HG03439 (cell line): ENCODE results near the gene VSTM4.

Experiments
- ATAC-seq: cut with Tn5 transposase; IDR thresholded peaks from one replicate; pipeline ENCODE4 v1.9.1; 2021; ENCODE audit warnings: mild to moderate bottlenecking, moderate library complexity; ENCODE audit not compliant: unreplicated experiment

The VSTM4 gene

GRCh38 chr10:49075743-49076142 lies 39.6 kb downstream of the VSTM4 start:
- ATAC-seq = no peak

GRCh38 chr10:49074836-49075682 lies 40.3 kb downstream of the VSTM4 start:
- no peak for ATAC-seq

- no peak for ATAC-seq
Observed at GRCh38 chr10:49072166-49072885, 43.0 kb downstream of the VSTM4 start.

- no peak for ATAC-seq
Observed at GRCh38 chr10:49071160-49071761, 44.1 kb downstream of the VSTM4 start.

GRCh38 chr10:49070701-49071100 lies 44.6 kb downstream of the VSTM4 start:
- ATAC-seq = no peak

GRCh38 chr10:49068672-49069217 lies 46.6 kb downstream of the VSTM4 start:
- no peak for ATAC-seq

GRCh38 chr10:49068209-49068608 lies 47.1 kb downstream of the VSTM4 start:
- ATAC-seq = no peak

- ATAC-seq = no peak
Observed at GRCh38 chr10:49066944-49067730, 48.2 kb downstream of the VSTM4 start.

- no peak for ATAC-seq
Observed at GRCh38 chr10:49062229-49062628, 53.1 kb downstream of the VSTM4 start.

- no peak for ATAC-seq
Observed at GRCh38 chr10:49061667-49062066, 53.7 kb downstream of the VSTM4 start.

GRCh38 chr10:49058463-49059255 lies 56.7 kb downstream of the VSTM4 start:
- ATAC-seq = no peak

GRCh38 chr10:49057231-49057880 lies 58.0 kb downstream of the VSTM4 start:
- ATAC-seq = no peak

GRCh38 chr10:49056356-49056755 lies 59.0 kb downstream of the VSTM4 start:
- ATAC-seq = no peak

- ATAC-seq = no peak
Observed at GRCh38 chr10:49055221-49055849, 60.0 kb downstream of the VSTM4 start.

GRCh38 chr10:49054753-49055152 lies 60.6 kb downstream of the VSTM4 start:
- ATAC-seq = no peak

- no peak for ATAC-seq
Observed at GRCh38 chr10:49053998-49054692, 61.2 kb downstream of the VSTM4 start.

GRCh38 chr10:49053053-49053997 lies 62.0 kb downstream of the VSTM4 start:
- ATAC-seq = peak; percentile 68
